ENCODE data around the gene DIPK1B.

The DIPK1B gene

GRCh38 chr9:136686534-136686793, 25.9 kb upstream of the DIPK1B start:
- in situ Hi-C loops (cut with HindIII; ENCODE audit: low sequenced_read_pairs), result no loop called here

- in situ Hi-C loops (cut with HindIII; ENCODE audit: low sequenced_read_pairs), result no loop called here
Measured at GRCh38 chr9:136686794-136687711, 25.3 kb upstream of the DIPK1B start, which contains the start of gene AGPAT2. Gene AGPAT2, minus strand, starts transcription at chr9:136687457. Its CDS starts 100 bp downstream, at chr9:136687357.

- in situ Hi-C loops (cut with HindIII; ENCODE audit: low sequenced_read_pairs), result no loop called here
Measured at GRCh38 chr9:136687721-136688223, 24.6 kb upstream of the DIPK1B start.

GRCh38 chr9:136688274-136689107, 23.9 kb upstream of the DIPK1B start:
- in situ Hi-C loops (cut with HindIII; ENCODE audit: low sequenced_read_pairs), result no loop called here

- in situ Hi-C loops (cut with HindIII; ENCODE audit: low sequenced_read_pairs), result no loop called here
Measured at GRCh38 chr9:136689108-136689460, 23.3 kb upstream of the DIPK1B start.

- in situ Hi-C loops (cut with HindIII; ENCODE audit: low sequenced_read_pairs), result no loop called here
Measured at GRCh38 chr9:136690104-136690805, 22.1 kb upstream of the DIPK1B start.

- in situ Hi-C loops (cut with HindIII; ENCODE audit: low sequenced_read_pairs), result no loop called here
Measured at GRCh38 chr9:136690806-136691261, 21.5 kb upstream of the DIPK1B start.

- in situ Hi-C loops (cut with HindIII; ENCODE audit: low sequenced_read_pairs), result no loop called here
Measured at GRCh38 chr9:136691316-136692184, 20.8 kb upstream of the DIPK1B start.

- in situ Hi-C loops (cut with HindIII; ENCODE audit: low sequenced_read_pairs), result no loop called here
Measured at GRCh38 chr9:136692185-136693134, 19.9 kb upstream of the DIPK1B start.

- in situ Hi-C loops (cut with HindIII; ENCODE audit: low sequenced_read_pairs), result no loop called here
Measured at GRCh38 chr9:136693135-136693489, 19.3 kb upstream of the DIPK1B start.

- in situ Hi-C loops (cut with HindIII; ENCODE audit: low sequenced_read_pairs), result no loop called here
Measured at GRCh38 chr9:136693490-136694162, 18.7 kb upstream of the DIPK1B start.

GRCh38 chr9:136694163-136694871, 18.1 kb upstream of the DIPK1B start:
- in situ Hi-C loops (cut with HindIII; ENCODE audit: low sequenced_read_pairs), result no loop called here

GRCh38 chr9:136694872-136695247, 17.5 kb upstream of the DIPK1B start:
- in situ Hi-C loops (cut with HindIII; ENCODE audit: low sequenced_read_pairs), result no loop called here

GRCh38 chr9:136695435-136695895, 16.9 kb upstream of the DIPK1B start:
- in situ Hi-C loops (cut with HindIII; ENCODE audit: low sequenced_read_pairs), result no loop called here

GRCh38 chr9:136695955-136696354, 16.4 kb upstream of the DIPK1B start:
- in situ Hi-C loops (cut with HindIII; ENCODE audit: low sequenced_read_pairs), result no loop called here

- in situ Hi-C loops (cut with HindIII; ENCODE audit: low sequenced_read_pairs), result no loop called here
Measured at GRCh38 chr9:136696502-136696901, 15.9 kb upstream of the DIPK1B start.

GRCh38 chr9:136697146-136697820, 15.1 kb upstream of the DIPK1B start:
- in situ Hi-C loops (cut with HindIII; ENCODE audit: low sequenced_read_pairs), result no loop called here
